ENCODE measurements around the gene CLMN.

The CLMN gene

GRCh38 chr14:95301527-95302187 is 18.1 kb downstream of the CLMN start:
- no peak for DNase-seq

GRCh38 chr14:95300697-95301526 is 18.8 kb downstream of the CLMN start:
- no peak for DNase-seq

- DNase-seq, result no peak
Observed at GRCh38 chr14:95300002-95300696, 19.6 kb downstream of the CLMN start.

- DNase-seq, result no peak
Observed at GRCh38 chr14:95299271-95299670, 20.4 kb downstream of the CLMN start.

GRCh38 chr14:95297832-95298231 is 21.9 kb downstream of the CLMN start:
- DNase-seq, result no peak

GRCh38 chr14:95296966-95297365 is 22.7 kb downstream of the CLMN start:
- no peak for DNase-seq

GRCh38 chr14:95295600-95296376 is 23.9 kb downstream of the CLMN start:
- no peak for DNase-seq

- no peak for DNase-seq
Observed at GRCh38 chr14:95294834-95295599, 24.7 kb downstream of the CLMN start.

GRCh38 chr14:95294320-95294719 is 25.4 kb downstream of the CLMN start:
- DNase-seq, result no peak

GRCh38 chr14:95293449-95293848 is 26.3 kb downstream of the CLMN start:
- DNase-seq, result no peak

GRCh38 chr14:95292660-95293425 is 26.9 kb downstream of the CLMN start:
- DNase-seq, result no peak

GRCh38 chr14:95291859-95292542 is 27.7 kb downstream of the CLMN start:
- no peak for DNase-seq

GRCh38 chr14:95290871-95291431 is 28.8 kb downstream of the CLMN start:
- no peak for DNase-seq

- no peak for DNase-seq
Observed at GRCh38 chr14:95290021-95290420, 29.7 kb downstream of the CLMN start.

GRCh38 chr14:95289323-95290010 is 30.2 kb downstream of the CLMN start:
- DNase-seq, result no peak

GRCh38 chr14:95288672-95289322 is 30.9 kb downstream of the CLMN start:
- DNase-seq, result no peak

GRCh38 chr14:95287176-95287754 is 32.4 kb downstream of the CLMN start:
- DNase-seq, result no peak

GRCh38 chr14:95286645-95287044 is 33.1 kb downstream of the CLMN start:
- DNase-seq, result no peak

GRCh38 chr14:95285566-95285965 is 34.1 kb downstream of the CLMN start:
- no peak for DNase-seq

Data from activated effector memory CD4-positive, alpha-beta T cell treated with Interleukin-2 at 50 U/mL for 16 hours (primary cell).